NCI-H2081 treated with DMSO at 0.1 percent for 48 hours (cell line): Measurements from ENCODE around the gene PRM1.

Source experiments
- DNase-seq: peaks from one replicate; lab custom pipeline; 2025; lab: John Stamatoyannopoulos, UW

The PRM1 gene

DNA sequence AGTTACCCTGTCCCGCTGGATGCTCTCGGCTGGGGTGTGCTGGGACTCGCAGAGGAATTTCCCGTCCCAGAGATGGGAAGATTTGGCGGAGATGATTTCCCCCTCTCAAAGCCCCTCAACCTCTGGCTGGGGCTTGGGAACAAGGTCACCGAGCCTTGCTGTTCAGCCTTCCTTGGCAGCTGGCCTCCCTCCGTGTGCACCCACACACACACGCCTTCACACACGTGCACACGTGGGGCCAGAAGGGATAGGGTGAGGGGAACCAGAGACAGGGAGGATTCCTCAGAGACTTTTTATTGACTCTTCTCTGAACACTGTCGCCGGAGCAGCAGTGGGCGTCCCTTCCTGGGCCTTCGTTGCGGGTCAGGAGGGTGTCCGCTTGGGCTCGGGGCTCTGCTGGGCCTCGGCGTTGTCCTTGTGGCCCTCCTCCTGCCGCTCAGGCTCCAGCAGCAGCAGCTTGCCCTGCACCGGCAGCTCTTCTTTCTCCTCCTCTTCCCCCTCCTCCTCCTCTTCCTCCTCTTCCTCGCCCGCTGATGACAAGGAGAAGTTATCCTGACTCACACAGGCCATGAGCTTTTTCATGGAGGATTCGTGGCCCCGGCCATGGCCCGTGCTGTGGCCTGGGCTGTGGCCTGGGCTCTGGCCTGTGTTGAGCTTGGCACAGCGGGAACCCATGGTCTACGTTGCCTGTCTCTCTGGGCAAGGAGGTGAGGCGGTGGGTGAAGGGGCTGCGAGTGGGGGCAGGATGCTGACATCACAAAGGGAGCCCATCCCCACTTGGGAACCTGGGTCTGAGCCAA lies 8.0 kb downstream of the PRM1 start, which contains the start of gene PRM3:
TSS of gene PRM3 (minus strand) at position 709 of the 800 bp plus-strand sequence. CDS start at position 675, 34 bp downstream.
- DNase-seq, result no peak

GRCh38 chr16:11272484-11272883 lies 8.6 kb downstream of the PRM1 start:
- no peak for DNase-seq

DNA sequence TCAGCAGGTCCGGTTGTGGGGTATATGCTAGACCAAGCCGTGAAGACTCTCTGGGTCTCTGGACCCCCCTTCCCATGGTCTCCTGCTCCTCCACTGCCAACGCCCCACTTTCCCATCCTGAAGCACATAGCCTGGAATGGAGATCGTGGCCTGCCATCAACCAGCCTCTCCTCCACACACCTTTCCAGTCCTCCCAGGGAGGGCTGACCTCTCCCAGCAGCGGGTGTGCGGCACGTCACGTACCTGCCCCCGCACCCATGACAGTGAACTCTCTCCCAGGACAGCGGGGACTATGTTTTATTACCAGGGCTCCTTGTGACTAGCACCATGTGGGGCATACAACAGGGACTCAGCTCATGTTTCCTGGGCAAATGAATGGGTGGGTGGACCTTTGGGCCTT lies 9.5 kb downstream of the PRM1 start:
- no peak for DNase-seq

DNA sequence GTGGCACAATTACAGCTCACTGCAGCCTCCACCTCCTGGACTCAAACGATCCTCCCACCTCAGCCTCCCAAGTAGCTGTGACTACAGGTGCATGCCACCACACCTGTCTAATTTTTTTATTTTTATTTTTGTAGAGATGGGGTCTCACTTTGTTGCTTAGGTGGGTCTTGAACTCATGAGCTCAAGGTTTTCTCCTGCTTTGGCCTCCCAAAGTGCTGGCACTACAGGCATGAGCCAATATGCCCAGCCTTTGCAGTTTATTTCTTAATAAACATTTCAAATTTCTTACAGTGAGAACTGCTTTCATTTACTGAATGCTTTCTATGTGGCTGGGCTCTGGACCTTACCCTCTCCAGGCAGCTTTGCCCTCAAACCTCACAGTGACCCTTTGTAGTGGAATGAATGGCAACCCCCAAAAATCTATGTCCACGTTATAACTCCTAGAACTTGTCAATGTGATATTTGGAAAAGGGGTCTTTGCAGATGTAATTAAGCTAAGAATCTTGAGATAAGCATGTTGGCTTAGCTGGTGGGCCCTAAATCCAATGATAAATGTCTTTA lies 10.4 kb downstream of the PRM1 start:
- DNase-seq, result no peak

- DNase-seq, result no peak
Measured at GRCh38 chr16:11268921-11269375, 12.2 kb downstream of the PRM1 start, which contains the start of gene TNP2. Gene TNP2, minus strand, starts transcription at chr16:11269325. Its CDS starts 63 bp downstream, at chr16:11269262.

- DNase-seq, result no peak
Measured at GRCh38 chr16:11265124-11265523, 16.0 kb downstream of the PRM1 start.

- no peak for DNase-seq
Measured at GRCh38 chr16:11264155-11264832, 16.8 kb downstream of the PRM1 start.

GRCh38 chr16:11263737-11264136 lies 17.4 kb downstream of the PRM1 start:
- no peak for DNase-seq

DNA sequence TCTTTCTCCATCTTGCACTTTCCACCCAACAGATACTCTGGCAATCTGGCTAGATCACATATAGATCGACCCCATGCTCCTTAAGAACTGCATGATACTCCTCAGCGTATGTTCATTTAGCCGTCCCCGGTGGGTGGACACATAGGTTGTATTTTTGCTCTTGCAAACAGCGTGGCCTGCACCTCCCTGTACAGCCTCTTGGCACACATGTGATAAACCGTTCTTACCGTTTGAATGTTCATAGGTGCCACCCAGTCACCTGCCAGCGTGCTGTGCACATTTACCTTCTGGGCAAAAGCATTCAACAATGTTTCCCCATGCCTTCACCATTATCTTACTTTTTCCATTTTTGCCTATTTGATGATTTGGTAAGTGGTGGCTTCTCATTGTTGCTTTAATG lies 18.2 kb downstream of the PRM1 start:
- no peak for DNase-seq

DNA sequence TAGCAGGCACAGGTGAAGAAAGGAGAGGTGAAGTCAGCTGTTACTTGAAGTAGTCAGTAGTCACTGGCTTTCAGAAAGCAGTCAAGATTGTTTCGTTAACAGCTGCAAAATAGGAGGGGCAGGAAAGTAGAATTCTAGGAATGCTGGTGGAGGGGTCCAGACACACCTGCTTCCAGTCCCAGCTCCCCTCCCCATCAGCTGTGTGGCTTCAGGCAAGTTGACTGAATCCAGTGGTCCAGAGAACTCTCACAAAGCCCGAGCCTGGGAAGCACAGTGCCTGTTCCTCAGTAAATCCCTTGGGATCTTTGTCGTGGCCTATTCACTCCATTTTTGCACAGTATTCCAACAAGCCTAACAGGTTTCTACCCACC lies 20.5 kb downstream of the PRM1 start:
- no peak for DNase-seq

DNA sequence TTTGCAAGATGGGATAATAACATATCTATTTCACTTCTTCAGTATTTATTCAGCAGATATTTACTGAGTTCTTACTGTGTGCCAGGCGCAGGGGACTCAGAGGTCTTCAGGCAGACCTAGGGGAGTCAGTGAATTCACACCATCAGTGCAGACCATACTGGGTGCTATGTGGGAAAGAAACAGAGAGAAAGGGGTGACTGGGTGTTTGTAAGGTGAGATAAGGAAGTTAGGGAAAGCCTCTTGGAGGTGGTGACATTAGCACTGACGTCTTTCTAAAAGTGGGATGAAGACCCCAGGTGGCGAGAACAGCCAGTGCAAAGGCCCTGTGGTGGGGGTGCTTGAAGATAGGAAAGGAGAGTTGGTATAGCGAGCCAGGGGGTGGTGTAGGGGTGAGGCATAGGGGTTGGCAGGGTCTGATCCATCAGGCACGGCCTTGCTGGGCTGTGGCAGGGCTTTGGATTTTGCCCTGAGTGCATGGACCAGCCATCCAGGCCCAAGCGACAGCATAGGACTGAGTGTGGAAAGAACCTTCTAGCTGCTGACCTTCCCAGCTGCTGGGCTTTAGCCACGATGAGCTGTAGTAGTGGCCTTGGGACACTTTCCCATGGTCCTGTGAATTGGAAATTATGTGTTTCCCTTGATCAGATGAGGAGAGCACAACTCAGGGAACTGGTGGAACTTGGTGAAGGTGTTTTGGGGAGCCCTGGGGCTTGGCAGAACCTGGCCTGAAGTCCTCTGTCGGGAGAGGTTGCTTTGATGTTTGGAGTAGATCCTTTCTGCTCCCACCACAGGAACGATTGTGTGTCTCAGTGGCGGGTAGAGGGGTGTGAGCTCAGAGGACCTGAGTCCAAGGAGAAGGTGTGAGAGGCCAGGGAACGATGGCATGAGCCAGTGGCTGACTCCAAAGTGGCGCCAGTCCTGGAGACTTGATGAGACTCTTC lies 21.2 kb downstream of the PRM1 start:
- no peak for DNase-seq

GRCh38 chr16:11258553-11259492 lies 22.3 kb downstream of the PRM1 start:
- DNase-seq, result no peak

GRCh38 chr16:11257131-11257938 lies 23.8 kb downstream of the PRM1 start:
- no peak for DNase-seq

- DNase-seq, result no peak
Measured at GRCh38 chr16:11256661-11257130, 24.4 kb downstream of the PRM1 start.

DNA sequence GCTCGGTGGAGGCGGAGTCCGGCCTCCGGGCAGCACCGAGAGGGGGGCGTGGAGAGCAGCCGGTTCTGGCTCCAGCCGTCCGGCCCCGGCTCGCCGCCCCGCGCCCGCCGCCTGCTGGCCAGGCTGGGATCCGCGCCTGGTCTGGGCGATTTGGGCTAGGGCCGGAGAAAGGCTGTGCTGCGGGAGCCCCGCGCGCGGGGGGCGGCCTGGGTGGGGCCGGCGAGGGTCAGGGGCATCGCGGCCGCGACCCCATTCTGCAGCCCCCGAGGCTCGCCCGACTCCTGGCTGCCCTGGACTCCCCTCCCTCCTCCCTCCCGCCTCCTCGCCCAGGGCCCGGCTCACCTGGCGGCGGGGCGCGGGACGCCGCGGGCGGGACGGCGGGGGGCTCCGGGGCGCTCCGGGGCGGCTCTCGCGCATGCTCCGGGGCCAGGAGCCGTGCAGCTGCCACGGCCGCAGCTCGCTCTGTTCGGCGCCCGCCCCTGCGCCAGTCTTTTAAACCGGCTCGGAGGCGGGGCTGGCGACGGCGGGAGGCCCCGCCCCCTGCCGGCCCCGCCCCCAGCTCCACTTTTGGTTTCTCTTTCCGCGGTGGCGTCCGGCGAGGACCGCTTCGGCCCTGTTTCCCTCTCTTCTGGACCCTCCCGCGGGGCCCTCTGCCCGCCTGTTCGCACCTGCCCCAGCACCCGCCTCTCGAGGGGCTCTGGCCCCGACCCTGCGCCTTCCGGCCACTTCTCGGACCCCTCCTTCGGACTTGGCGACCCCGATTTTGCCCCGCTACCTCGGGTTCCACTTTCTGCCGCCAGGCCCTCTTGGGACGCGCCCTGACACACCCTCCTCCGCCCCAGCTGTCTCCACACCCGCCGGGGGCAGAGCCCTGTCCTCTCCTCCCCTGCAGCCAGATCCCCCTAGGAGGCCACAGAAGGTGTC lies 25.1 kb downstream of the PRM1 start, which contains the start of gene SOCS1:
TSS of gene SOCS1 (minus strand) at position 468 of the 924 bp plus-strand sequence. CDS start 726 bp downstream, outside the sequence.
- peak; percentile 29 for DNase-seq

GRCh38 chr16:11254913-11255736 lies 26.0 kb downstream of the PRM1 start:
- DNase-seq, result no peak
